SKM-1 treated with dmso at 0.1 percent for 144 hours (cell line): Measurements from ENCODE around the gene CD300H.
"Not testable (repeated sequence)": the region's sequence is repeated elsewhere in the genome, so short reads cannot be mapped to it uniquely, and the experiment has no call there.

Experiments
- DNase-seq: peaks from one replicate; lab custom pipeline; 2025; ENCODE audit not compliant: unreplicated experiment; lab: John Stamatoyannopoulos, UW

CD300H gene

GRCh38 chr17:74585711-74586110, 18.4 kb upstream of the CD300H start:
- DNase-seq: no peak

- no peak for DNase-seq
These were observed 17.2 kb upstream of the CD300H start for GRCh38 chr17:74584292-74585060.

- DNase-seq: no peak
These were observed 15.3 kb upstream of the CD300H start for GRCh38 chr17:74582633-74583032.

GRCh38 chr17:74579900-74580299, 12.6 kb upstream of the CD300H start:
- no peak for DNase-seq

- DNase-seq: no peak
These were observed 11.7 kb upstream of the CD300H start for GRCh38 chr17:74578979-74579378.

- DNase-seq: no peak
These were observed 7.3 kb upstream of the CD300H start for GRCh38 chr17:74574489-74575142.

- not testable (repeated sequence) for DNase-seq
These were observed 6.3 kb upstream of the CD300H start for GRCh38 chr17:74573635-74574034.

GRCh38 chr17:74573169-74573568, 5.9 kb upstream of the CD300H start:
- DNase-seq: no peak

GRCh38 chr17:74571621-74572270, 4.4 kb upstream of the CD300H start:
- peak; percentile 8 for DNase-seq

- peak; percentile 74 for DNase-seq
These were observed 2.0 kb upstream of the CD300H start for GRCh38 chr17:74569020-74570003.

GRCh38 chr17:74568106-74568873, 981 bp upstream of the CD300H start:
- DNase-seq: no peak

GRCh38 chr17:74566132-74566753, 1.1 kb downstream of the CD300H start:
- DNase-seq: peak; percentile 12

GRCh38 chr17:74565126-74565525, 2.2 kb downstream of the CD300H start:
- DNase-seq: no peak

GRCh38 chr17:74563358-74563757, 4.0 kb downstream of the CD300H start:
- no peak for DNase-seq

- DNase-seq: no peak
These were observed 5.7 kb downstream of the CD300H start for GRCh38 chr17:74561586-74561985.

- DNase-seq: no peak
These were observed 8.3 kb downstream of the CD300H start for GRCh38 chr17:74558882-74559519.

- not testable (repeated sequence) for DNase-seq
These were observed 8.9 kb downstream of the CD300H start for GRCh38 chr17:74558402-74558801.

- no peak for DNase-seq
These were observed 11.8 kb downstream of the CD300H start for GRCh38 chr17:74555427-74555940.

- DNase-seq: no peak
These were observed 12.4 kb downstream of the CD300H start for GRCh38 chr17:74554909-74555308.
